ENCODE data around the gene TRAPPC3L. TPM values are rescaled to one million over a fixed set of nuclear protein-coding genes. Genes with fewer than 3 reads are reported as not detected.
A peak's percentile ranks its signal among the peaks of the same experiment; 100 is the strongest.

The TRAPPC3L gene
- total RNA-seq, 1 donor from 2014 or later = 0.52 TPM

DNA sequence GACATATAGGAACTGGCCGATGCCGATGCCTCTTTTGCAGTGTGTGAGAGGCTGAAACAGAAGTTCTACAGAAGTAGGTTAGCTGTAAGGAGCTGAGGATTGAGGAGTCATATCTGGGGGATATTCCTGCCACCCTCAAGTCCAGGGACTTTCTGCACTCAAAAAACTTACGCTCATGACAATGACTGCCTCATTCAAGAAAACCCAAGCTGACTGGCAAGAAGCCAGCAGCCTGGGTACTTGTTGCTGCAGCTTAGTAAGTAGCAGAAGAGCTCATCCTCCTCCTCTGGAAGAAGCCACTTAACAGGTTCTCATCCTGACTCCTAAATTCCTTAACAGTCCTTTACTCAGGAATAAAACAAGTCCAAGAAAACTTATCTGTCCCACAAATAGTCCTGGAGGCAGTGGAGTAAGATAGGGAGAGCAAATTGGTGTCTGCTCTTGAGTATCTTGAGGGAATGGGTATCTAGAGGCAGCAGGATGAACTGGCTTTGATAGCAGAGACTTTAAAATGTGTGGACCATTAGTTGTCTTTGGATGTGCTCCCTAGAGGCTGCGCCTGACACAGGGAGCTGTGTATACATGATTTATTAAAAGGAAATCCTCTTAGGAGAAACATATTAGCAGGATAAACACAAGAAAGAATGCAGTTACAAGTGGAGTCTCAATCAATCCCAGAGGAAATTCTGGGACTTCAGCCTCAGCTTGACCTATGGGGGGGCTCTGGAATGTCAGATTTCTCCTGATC, 26.7 kb downstream of the TRAPPC3L start:
- no peaks in the 10 kb centered on the region for H3K4me1 ChIP-seq (ENCODE audit: control insufficient read depth in 3 of 3, insufficient read depth in 3 of 3, low read length in 3 of 3)
- H3K9ac ChIP-seq (ENCODE audit: low read depth in 1 of 3, low read length in 3 of 3) = no peak overlapping the region
- no peaks in the 10 kb centered on the region for H3K9me3 ChIP-seq (ENCODE audit: control insufficient read depth in 3 of 3, low read length in 3 of 3)
- no peaks in the 10 kb centered on the region for H3K27me3 ChIP-seq (ENCODE audit: control insufficient read depth in 3 of 3, insufficient read depth in 3 of 3, low read length in 3 of 3)
- H3K36me3 ChIP-seq (ENCODE audit: control insufficient read depth in 3 of 3, insufficient read depth in 3 of 3, low read length in 3 of 3) = peaks cover 0 to 5% (median 3%) of the 10 kb centered on the region in 3 donors
- no peak overlapping the region for H3K27ac ChIP-seq (ENCODE audit: low read depth, low read length)
- no peak overlapping the region for H3K4me3 ChIP-seq (ENCODE audit: low read length in 3 of 3)

DNA sequence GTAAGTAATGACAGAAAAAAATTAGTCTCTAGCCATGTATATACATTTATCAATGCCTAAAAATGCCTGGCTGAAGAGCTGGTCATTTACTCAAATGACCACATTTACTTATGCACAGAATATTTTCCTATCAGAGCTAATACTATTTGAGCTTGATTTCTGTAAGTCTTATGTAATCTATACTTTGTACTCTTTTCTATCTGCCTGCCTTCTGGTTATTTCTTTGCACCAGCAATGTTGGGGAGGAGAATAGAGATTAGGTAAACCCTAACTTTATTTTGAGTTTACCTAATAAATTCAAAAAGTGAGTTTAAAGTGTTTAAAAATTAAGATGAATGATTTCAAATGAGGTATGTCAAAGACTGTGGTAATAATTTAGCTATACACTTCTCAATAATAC, 30.3 kb downstream of the TRAPPC3L start:
- no peaks in the 10 kb centered on the region for H3K9me3 ChIP-seq (ENCODE audit: control insufficient read depth in 3 of 3, low read length in 3 of 3)
- no peak overlapping the region for H3K27ac ChIP-seq (ENCODE audit: low read depth, low read length)
- H3K27me3 ChIP-seq (ENCODE audit: control insufficient read depth in 3 of 3, insufficient read depth in 3 of 3, low read length in 3 of 3) = no peaks in the 10 kb centered on the region
- peaks cover 0 to 5% (median 2%) of the 10 kb centered on the region in 3 donors for H3K4me1 ChIP-seq (ENCODE audit: control insufficient read depth in 3 of 3, insufficient read depth in 3 of 3, low read length in 3 of 3)
- no peak overlapping the region for H3K9ac ChIP-seq (ENCODE audit: low read depth in 1 of 3, low read length in 3 of 3)
- no peak overlapping the region for H3K4me3 ChIP-seq (ENCODE audit: low read length in 3 of 3)
- peaks cover 0 to 5% (median 3%) of the 10 kb centered on the region in 3 donors for H3K36me3 ChIP-seq (ENCODE audit: control insufficient read depth in 3 of 3, insufficient read depth in 3 of 3, low read length in 3 of 3)

- H3K9me3 ChIP-seq (ENCODE audit: control insufficient read depth in 3 of 3, low read length in 3 of 3) = no peaks in the 10 kb centered on the region
- peaks cover 0 to 5% (median 3%) of the 10 kb centered on the region in 3 donors for H3K36me3 ChIP-seq (ENCODE audit: control insufficient read depth in 3 of 3, insufficient read depth in 3 of 3, low read length in 3 of 3)
- no peak overlapping the region for H3K27ac ChIP-seq (ENCODE audit: low read depth, low read length)
- no peaks in the 10 kb centered on the region for H3K27me3 ChIP-seq (ENCODE audit: control insufficient read depth in 3 of 3, insufficient read depth in 3 of 3, low read length in 3 of 3)
- no peak overlapping the region for H3K4me3 ChIP-seq (ENCODE audit: low read length in 3 of 3)
- no peak overlapping the region for H3K9ac ChIP-seq (ENCODE audit: low read depth in 1 of 3, low read length in 3 of 3)
- peaks cover 0 to 5% (median 2%) of the 10 kb centered on the region in 3 donors for H3K4me1 ChIP-seq (ENCODE audit: control insufficient read depth in 3 of 3, insufficient read depth in 3 of 3, low read length in 3 of 3)
These were observed 31.4 kb downstream of the TRAPPC3L start for GRCh38 chr6:116514111-116514510.

GRCh38 chr6:116513224-116513875, 32.1 kb downstream of the TRAPPC3L start:
- H3K4me3 ChIP-seq (ENCODE audit: low read length in 3 of 3) = peak overlapping the region; percentile 30 to 73 (median 61)
- H3K9me3 ChIP-seq (ENCODE audit: control insufficient read depth in 3 of 3, low read length in 3 of 3) = no peaks in the 10 kb centered on the region

GRCh38 chr6:116512734-116513133, 32.8 kb downstream of the TRAPPC3L start:
- H3K36me3 ChIP-seq (ENCODE audit: control insufficient read depth in 3 of 3, insufficient read depth in 3 of 3, low read length in 3 of 3) = peaks cover 0 to 5% (median 3%) of the 10 kb centered on the region in 3 donors
- no peaks in the 10 kb centered on the region for H3K9me3 ChIP-seq (ENCODE audit: control insufficient read depth in 3 of 3, low read length in 3 of 3)
- H3K4me3 ChIP-seq (ENCODE audit: low read length in 3 of 3) = peak overlapping the region; percentile 30 to 73 (median 61)
- H3K9ac ChIP-seq (ENCODE audit: low read depth in 1 of 3, low read length in 3 of 3) = peak overlapping the region in 2 of 3 donors; percentile 43 to 75
- peaks cover 0 to 5% (median 2%) of the 10 kb centered on the region in 3 donors for H3K4me1 ChIP-seq (ENCODE audit: control insufficient read depth in 3 of 3, insufficient read depth in 3 of 3, low read length in 3 of 3)
- no peak overlapping the region for H3K27ac ChIP-seq (ENCODE audit: low read depth, low read length)
- H3K27me3 ChIP-seq (ENCODE audit: control insufficient read depth in 3 of 3, insufficient read depth in 3 of 3, low read length in 3 of 3) = no peaks in the 10 kb centered on the region

More at GRCh38 chr6:116513224-116513875, 32.1 kb downstream of the TRAPPC3L start:
- no peaks in the 10 kb centered on the region for H3K27me3 ChIP-seq (ENCODE audit: control insufficient read depth in 3 of 3, insufficient read depth in 3 of 3, low read length in 3 of 3)
- no peak overlapping the region for H3K27ac ChIP-seq (ENCODE audit: low read depth, low read length)
- peaks cover 0 to 5% (median 3%) of the 10 kb centered on the region in 3 donors for H3K36me3 ChIP-seq (ENCODE audit: control insufficient read depth in 3 of 3, insufficient read depth in 3 of 3, low read length in 3 of 3)
- peak overlapping the region in 1 of 3 donors; percentile 75 for H3K9ac ChIP-seq (ENCODE audit: low read depth in 1 of 3, low read length in 3 of 3)
- peaks cover 0 to 5% (median 2%) of the 10 kb centered on the region in 3 donors for H3K4me1 ChIP-seq (ENCODE audit: control insufficient read depth in 3 of 3, insufficient read depth in 3 of 3, low read length in 3 of 3)

DNA sequence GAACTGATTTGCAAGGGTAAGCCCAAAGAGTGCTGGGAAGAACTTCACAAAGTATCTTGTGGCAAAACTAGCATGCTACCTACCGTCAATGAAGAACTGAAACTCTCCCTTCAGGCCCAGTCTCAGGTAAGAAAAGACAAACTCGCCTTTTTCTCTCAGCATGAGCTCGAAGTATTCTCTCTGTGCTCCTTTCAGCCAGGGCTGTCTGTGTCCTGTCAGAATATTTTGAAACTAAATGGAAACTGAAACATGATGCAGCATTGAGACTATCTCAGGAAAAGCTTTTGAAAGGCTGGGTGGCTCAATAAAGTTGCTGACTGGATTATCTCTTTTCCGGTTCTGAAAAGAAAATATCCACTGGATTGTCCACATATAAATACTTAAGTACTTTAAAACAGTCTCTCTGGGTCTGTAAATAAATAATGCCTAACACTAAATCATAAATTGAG, 33.3 kb downstream of the TRAPPC3L start:
- H3K27ac ChIP-seq (ENCODE audit: low read depth, low read length) = peak overlapping the region; percentile 56
- peak overlapping the region; percentile 43 to 75 (median 75) for H3K9ac ChIP-seq (ENCODE audit: low read depth in 1 of 3, low read length in 3 of 3)
- H3K4me3 ChIP-seq (ENCODE audit: low read length in 3 of 3) = peak overlapping the region; percentile 61 to 73 (median 70)
- no peaks in the 10 kb centered on the region for H3K27me3 ChIP-seq (ENCODE audit: control insufficient read depth in 3 of 3, insufficient read depth in 3 of 3, low read length in 3 of 3)
- H3K36me3 ChIP-seq (ENCODE audit: control insufficient read depth in 3 of 3, insufficient read depth in 3 of 3, low read length in 3 of 3) = peaks cover 0 to 5% (median 3%) of the 10 kb centered on the region in 3 donors
- peaks cover 0 to 5% (median 2%) of the 10 kb centered on the region in 3 donors for H3K4me1 ChIP-seq (ENCODE audit: control insufficient read depth in 3 of 3, insufficient read depth in 3 of 3, low read length in 3 of 3)
- H3K9me3 ChIP-seq (ENCODE audit: control insufficient read depth in 3 of 3, low read length in 3 of 3) = no peaks in the 10 kb centered on the region

DNA sequence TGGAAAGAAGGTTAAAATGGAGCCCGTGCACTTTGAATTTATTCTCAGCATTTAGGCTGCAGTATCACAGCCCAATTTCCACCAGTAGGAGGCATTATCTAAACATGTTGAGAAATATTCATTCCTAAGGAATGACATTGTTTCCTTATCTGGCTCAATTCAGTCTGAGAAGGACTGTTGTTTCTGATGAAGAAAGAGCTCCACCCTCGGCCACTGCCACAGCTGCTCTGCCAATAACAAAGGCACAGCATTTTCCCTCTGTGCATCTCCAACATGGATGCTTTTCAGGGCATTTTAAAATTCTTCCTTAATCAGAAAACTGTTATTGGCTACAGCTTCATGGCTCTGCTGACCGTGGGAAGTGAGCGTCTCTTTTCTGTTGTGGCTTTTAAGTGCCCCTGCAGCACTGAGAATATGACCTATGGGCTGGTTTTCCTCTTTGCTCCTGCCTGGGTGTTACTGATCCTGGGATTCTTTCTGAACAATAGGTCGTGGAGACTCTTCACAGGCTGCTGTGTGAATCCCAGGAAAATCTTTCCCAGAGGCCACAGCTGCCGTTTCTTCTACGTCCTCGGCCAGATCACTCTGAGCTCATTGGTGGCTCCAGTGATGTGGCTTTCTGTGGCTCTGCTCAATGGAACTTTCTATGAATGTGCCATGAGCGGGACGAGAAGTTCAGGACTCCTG, 33.9 kb downstream of the TRAPPC3L start, which contains the start of gene CALHM5:
Gene CALHM5, plus strand, starts transcription at position 216 of the 687 bp plus-strand sequence. Its CDS starts 58 bp downstream, at position 274.
- H3K4me1 ChIP-seq (ENCODE audit: control insufficient read depth in 3 of 3, insufficient read depth in 3 of 3, low read length in 3 of 3) = peaks cover 0 to 5% (median 2%) of the 10 kb centered on the region in 3 donors
- H3K27me3 ChIP-seq (ENCODE audit: control insufficient read depth in 3 of 3, insufficient read depth in 3 of 3, low read length in 3 of 3) = no peaks in the 10 kb centered on the region
- H3K36me3 ChIP-seq (ENCODE audit: control insufficient read depth in 3 of 3, insufficient read depth in 3 of 3, low read length in 3 of 3) = peaks cover 0 to 5% (median 3%) of the 10 kb centered on the region in 3 donors
- no peaks in the 10 kb centered on the region for H3K9me3 ChIP-seq (ENCODE audit: control insufficient read depth in 3 of 3, low read length in 3 of 3)
- H3K27ac ChIP-seq (ENCODE audit: low read depth, low read length) = peak within 1 kb of the TSS; percentile 56
- H3K4me3 ChIP-seq (ENCODE audit: low read length in 3 of 3) = peak within 1 kb of the TSS; percentile 61 to 73 (median 70)
- peak within 1 kb of the TSS; percentile 43 to 75 (median 75) for H3K9ac ChIP-seq (ENCODE audit: low read depth in 1 of 3, low read length in 3 of 3)

DNA sequence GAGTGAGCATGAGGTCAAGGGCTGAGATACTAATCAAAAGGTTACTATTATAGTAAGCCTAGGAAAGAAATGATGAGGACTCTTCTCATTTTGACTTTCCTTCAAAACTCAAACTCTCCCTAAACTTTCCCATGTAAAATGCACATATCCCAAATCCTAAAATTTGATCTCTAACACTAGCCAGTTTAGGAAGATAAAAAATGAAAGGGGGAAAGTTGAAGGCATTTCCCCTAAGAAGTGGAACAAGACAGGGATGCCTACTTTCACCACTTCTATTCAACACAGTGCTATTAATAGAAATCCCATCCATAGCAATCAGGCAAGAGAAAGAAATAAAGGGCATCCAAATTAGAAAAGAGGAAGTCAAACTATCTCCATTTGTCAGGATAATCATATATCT, 37.0 kb downstream of the TRAPPC3L start:
- Histone ChIP-seq H3K9me3 (ENCODE audit: control insufficient read depth in 3 of 3, low read length in 3 of 3) (no peaks in the 10 kb centered on the region), H3K4me3 (ENCODE audit: low read length in 3 of 3) (no peak overlapping the region), H3K27me3 (ENCODE audit: control insufficient read depth in 3 of 3, insufficient read depth in 3 of 3, low read length in 3 of 3) (no peaks in the 10 kb centered on the region), H3K36me3 (ENCODE audit: control insufficient read depth in 3 of 3, insufficient read depth in 3 of 3, low read length in 3 of 3) (no peaks in the 10 kb centered on the region), H3K27ac (ENCODE audit: low read depth, low read length) (no peak overlapping the region), H3K9ac (ENCODE audit: low read depth in 1 of 3, low read length in 3 of 3) (no peak overlapping the region), H3K4me1 (ENCODE audit: control insufficient read depth in 3 of 3, insufficient read depth in 3 of 3, low read length in 3 of 3) (peaks cover 0 to 5% (median 2%) of the 10 kb centered on the region in 3 donors)

DNA sequence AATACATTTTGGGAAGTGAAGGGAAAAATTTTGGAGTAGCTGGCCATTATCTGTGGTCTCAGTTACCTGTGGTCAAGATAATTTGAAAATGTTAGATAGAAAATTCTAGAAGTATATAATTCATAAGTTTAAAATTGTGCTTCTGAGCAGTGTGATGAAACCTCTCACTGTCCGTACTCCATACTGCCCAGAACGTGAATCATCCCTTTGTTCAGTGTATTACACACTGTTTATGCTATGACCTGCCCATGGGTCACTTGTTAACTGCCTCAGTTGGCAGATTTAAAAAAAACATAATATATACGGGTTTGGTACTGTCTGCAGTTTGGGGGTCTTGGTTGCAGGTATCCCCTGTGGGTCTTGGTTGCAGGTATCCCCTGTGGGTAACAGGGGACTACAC, 38.2 kb downstream of the TRAPPC3L start:
- H3K27me3 ChIP-seq (ENCODE audit: control insufficient read depth in 3 of 3, insufficient read depth in 3 of 3, low read length in 3 of 3) = no peaks in the 10 kb centered on the region
- no peak overlapping the region for H3K9ac ChIP-seq (ENCODE audit: low read depth in 1 of 3, low read length in 3 of 3)
- no peak overlapping the region for H3K27ac ChIP-seq (ENCODE audit: low read depth, low read length)
- H3K4me1 ChIP-seq (ENCODE audit: control insufficient read depth in 3 of 3, insufficient read depth in 3 of 3, low read length in 3 of 3) = peaks cover 0 to 5% (median 2%) of the 10 kb centered on the region in 3 donors
- no peaks in the 10 kb centered on the region for H3K36me3 ChIP-seq (ENCODE audit: control insufficient read depth in 3 of 3, insufficient read depth in 3 of 3, low read length in 3 of 3)
- no peak overlapping the region for H3K4me3 ChIP-seq (ENCODE audit: low read length in 3 of 3)
- no peaks in the 10 kb centered on the region for H3K9me3 ChIP-seq (ENCODE audit: control insufficient read depth in 3 of 3, low read length in 3 of 3)

Measured in skeletal muscle tissue (tissue), 4 donors.